GM18499 (cell line): ENCODE results near the gene LAMA5.

ENCODE experiments used
- ATAC-seq: cut with Tn5 transposase; IDR thresholded peaks from one replicate; pipeline ENCODE4 v1.9.1; 2021; ENCODE audit warnings: moderate number of reproducible peaks; ENCODE audit not compliant: insufficient read depth, unreplicated experiment

Gene LAMA5

GRCh38 chr20:62319346-62319909 is 47.7 kb downstream of the LAMA5 start:
- ATAC-seq = no peak

DNA sequence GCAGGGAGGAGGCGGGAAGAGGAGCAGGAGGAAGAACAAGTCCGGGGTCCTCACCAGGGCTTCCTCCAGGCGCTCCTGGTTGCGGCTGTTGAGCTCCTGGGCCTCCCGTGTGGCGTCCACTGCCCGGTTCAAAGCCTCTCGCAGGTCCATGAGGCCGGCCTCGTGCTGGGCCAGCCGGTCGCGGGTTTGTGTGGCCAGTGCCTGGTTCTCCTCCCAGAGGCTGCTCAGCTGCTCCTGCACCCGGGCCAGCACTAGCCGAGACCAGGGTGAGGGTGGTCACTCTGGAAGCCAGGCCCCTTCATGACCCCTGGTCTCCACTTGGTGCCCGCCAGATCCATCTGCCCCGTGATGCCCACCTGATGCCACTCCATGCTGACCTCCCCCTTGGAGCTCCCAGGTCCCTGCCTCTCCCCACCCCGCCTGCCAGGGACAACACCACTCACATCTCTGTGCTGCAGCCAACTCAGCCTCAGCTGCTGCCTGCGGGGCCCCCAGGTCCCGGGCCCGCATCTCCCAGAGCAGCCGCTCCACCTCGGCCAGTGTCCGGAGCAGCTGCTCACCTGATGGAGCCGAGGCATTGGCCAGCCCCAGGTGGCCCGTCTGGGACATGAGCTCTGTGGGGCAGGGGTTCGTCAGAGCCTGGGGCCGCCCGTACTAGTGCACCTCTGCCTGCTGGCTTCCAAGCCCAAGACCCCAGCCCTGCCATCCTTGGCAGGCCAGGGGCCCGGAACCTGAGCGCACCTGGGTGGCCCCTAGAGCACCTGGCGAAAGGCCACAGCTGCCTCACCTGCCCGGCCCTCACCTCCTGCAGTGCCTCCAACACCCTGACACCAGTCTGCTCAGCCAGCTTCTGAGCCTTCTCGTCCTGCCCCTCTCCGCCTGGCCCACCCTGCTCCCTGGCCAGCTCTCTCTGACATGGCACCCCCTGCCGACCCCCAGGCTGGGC is 48.4 kb downstream of the LAMA5 start:
- no peak for ATAC-seq

GRCh38 chr20:62317167-62317655 is 49.9 kb downstream of the LAMA5 start:
- no peak for ATAC-seq

GRCh38 chr20:62316331-62317166 is 50.6 kb downstream of the LAMA5 start:
- no peak for ATAC-seq

GRCh38 chr20:62315773-62316172 is 51.3 kb downstream of the LAMA5 start:
- ATAC-seq = no peak

DNA sequence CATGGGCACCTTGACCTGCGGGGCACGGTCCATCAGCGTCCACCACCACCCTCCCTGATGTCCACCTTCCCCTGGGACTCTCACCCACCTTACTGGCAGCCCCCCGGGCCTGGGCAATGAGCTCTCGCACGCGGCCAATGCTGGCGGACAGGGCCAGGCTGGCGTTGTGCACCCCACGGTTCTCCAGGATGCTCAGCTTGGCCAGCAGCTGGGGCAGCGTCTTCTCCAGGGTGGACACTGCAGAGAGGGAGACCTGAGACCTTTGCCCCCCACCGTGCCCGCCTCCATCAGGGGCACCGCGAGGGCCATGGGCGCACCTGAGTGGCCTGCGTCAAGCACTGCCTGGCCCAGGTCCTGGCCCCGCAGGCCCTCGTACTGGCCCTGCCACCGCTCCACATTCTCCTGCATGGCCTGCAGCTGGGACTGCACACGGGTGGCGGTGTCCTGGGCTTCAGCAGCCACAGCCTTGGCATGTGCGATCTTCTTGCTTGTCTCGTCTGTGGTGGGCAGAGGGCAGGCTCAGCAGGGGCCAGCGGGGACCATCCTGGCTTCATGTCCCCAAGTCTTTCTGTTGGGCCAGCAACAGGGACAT is 52.3 kb downstream of the LAMA5 start:
- ATAC-seq = no peak

GRCh38 chr20:62314339-62314638 is 52.8 kb downstream of the LAMA5 start:
- no peak for ATAC-seq

DNA sequence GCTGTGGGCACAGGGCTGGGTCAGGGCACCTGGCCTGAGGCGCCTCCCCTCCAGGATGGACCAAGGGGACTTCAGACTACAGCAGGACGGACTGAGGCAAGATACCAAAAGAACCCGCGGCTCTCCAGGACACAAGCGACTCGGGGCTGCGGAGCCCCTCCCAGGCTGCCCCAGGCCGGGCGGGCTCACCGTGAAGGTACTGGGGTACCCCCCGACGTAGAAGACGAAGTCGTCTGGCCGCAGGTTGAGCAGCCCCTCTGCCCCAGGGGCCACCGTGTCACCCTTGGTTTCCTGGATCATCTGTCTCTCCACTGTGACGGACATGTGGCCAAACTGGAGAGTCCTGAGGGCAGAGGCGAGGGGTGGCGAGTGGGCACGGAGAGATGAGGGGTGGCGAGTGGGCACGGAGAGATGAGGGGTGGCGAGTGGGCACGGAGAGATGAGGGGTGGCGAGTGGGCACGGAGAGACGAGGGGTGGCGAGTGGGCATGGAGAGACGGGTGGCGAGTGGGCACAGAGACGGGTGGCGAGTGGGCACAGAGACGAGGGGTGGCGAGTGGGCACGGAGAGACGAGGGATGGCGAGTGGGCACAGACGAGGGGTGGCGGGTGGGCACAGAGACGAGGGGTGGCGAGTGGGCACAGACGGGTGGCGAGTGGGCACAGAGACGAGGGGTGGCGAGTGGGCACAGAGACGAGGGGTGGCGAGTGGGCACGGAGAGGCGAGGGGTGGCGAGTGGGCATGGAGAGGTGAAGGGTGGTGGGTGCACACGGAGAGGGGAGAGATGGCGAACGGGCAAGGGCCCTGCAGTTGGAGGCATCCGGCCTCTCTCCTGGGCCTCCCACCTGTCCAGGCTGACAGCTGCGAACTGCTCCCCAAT is 53.4 kb downstream of the LAMA5 start:
- no peak for ATAC-seq

GRCh38 chr20:62313021-62313420 is 54.1 kb downstream of the LAMA5 start:
- no peak for ATAC-seq

DNA sequence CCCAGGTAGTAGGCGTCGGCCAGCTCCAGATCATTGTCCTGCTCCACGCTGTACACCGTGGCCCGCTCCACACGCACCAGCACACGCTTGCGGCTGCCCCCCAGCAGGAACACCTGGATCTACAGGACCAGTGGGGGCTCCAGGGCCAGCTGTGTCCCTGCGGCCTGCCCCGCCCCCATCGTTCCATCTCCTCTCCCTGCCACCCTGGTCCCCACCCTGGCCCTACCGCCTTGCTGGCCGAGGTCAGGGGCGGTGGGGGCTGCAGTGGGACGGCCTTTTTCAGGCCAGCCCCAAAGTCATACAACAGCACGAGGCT is 54.5 kb downstream of the LAMA5 start:
- ATAC-seq = no peak

GRCh38 chr20:62311832-62312661 is 55.1 kb downstream of the LAMA5 start:
- no peak for ATAC-seq

DNA sequence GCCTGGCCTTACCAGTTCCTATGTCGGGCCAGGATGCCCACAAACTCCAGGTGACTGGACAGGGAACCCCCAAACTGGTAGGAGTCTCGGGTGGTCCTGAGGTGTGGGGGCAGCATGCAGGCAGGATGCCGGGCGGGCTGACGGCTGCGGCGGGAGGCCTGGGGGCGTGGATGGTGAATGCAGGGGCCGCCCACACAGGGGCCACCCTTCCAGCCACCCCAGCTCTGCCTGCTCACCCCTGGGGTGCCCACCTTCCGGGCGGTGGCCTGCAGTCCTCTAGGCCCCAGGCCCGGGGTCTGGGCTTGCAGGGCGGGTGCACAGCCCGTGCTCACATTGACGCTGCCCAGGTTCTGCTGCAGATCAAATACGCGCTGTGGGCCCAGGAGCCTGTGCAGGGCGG is 56.0 kb downstream of the LAMA5 start:
- no peak for ATAC-seq

DNA sequence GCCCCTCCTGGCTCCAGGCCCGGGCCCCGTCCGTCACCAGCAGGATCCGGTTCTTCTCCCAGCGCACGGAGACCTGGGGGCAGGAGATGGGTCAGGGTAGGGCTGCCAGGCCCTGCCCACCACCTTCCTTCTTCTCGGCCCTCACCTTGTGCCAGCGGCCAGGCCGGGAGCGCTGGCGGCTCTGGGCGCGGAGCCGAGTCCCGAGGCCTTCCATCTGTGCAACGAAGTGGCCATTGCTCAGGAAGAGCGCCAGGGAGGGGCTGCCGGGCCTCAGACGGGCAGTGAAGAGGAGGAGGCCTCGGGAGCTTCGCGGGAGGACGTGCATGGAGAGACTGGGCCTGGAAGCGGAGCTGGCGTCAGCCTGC is 56.4 kb downstream of the LAMA5 start:
- no peak for ATAC-seq

- ATAC-seq = no peak
Observed at GRCh38 chr20:62309947-62310756, 57.0 kb downstream of the LAMA5 start.

GRCh38 chr20:62309198-62309944 is 57.7 kb downstream of the LAMA5 start:
- no peak for ATAC-seq

- no peak for ATAC-seq
Observed at GRCh38 chr20:62308102-62308822, 58.9 kb downstream of the LAMA5 start.
